ENCODE results near the gene IFI16. TPM values are rescaled to one million over a fixed set of nuclear protein-coding genes. Genes with fewer than 3 reads are reported as not detected.

Gene IFI16
- total RNA-seq, 1 experiment from 2014 or later: 2.9 TPM

DNA sequence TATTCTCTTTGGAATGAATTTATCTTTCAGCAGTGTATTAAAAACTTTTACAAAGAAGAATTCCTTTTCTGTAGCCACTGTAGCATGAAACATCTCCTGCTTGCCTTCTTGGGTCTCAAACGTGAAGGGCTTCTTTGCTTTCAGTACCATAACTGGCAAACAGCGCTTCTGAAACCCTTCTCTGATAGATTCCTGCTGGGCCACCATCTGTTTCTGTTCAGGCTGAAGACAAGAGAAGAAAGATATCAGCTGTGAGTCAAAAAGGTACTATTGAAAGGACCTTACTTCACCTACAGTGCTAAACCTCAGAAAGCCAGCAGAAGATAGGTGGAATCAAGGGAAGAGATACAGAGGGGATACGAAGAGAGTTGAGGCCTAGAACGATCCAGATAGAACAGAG is 56.4 kb downstream of the IFI16 start:
- H3K36me3 Mint-ChIP-seq (ENCODE audit: insufficient read depth in 1 of 3, low read depth in 3 of 3): peaks cover 0 to 5% (median 3%) of the 10 kb centered on the region in 3 experiments; a peak in 2 of 7 replicates
- no peaks in the 10 kb centered on the region for H3K9me3 Mint-ChIP-seq
- Histone ChIP-seq H3K23me2 (ENCODE audit: insufficient read length, low read depth, low read length, poor library complexity, severe bottlenecking) (no peaks in the 10 kb centered on the region), H3K9ac (ENCODE audit: extremely low read depth, insufficient read length, low read length) (no peak overlapping the region), H2AFZ (ENCODE audit: low read length) (no peak overlapping the region), H3K4ac (ENCODE audit: low read depth, low read length) (no peak overlapping the region), H3K79me2 (ENCODE audit: insufficient read depth, low read length) (no peaks in the 10 kb centered on the region), H2BK20ac (ENCODE audit: low read depth, low read length, poor library complexity, severe bottlenecking) (no peak overlapping the region), H3K56ac (ENCODE audit: insufficient read length, low read depth, low read length) (no peak overlapping the region), H4K20me1 (ENCODE audit: control insufficient read depth, insufficient read depth, insufficient read length) (no peaks in the 10 kb centered on the region), H4K91ac (ENCODE audit: insufficient read length, low read depth, low read length) (no peak overlapping the region), H2BK5ac (ENCODE audit: insufficient read length, low read length) (no peak overlapping the region), H4K5ac (ENCODE audit: insufficient read length, low read depth, low read length) (no peak overlapping the region), H3K18ac (ENCODE audit: insufficient read length, low read depth, low read length) (no peak overlapping the region), H4K8ac (replicated peaks; ENCODE audit: insufficient read length, low read depth, low read length) (no peak overlapping the region), H3K27me3 (ENCODE audit: insufficient read depth, low read length) (no peaks in the 10 kb centered on the region), H2AK5ac (ENCODE audit: insufficient read length, low read length) (no peak overlapping the region), H3K14ac (ENCODE audit: insufficient read depth, low read length) (no peak overlapping the region), H2BK15ac (ENCODE audit: low read depth, low read length) (no peak overlapping the region), H3K9me3 (ENCODE audit: control insufficient read depth, low read depth, low read length) (no peaks in the 10 kb centered on the region), H2BK120ac (ENCODE audit: low read depth, low read length, poor library complexity, severe bottlenecking) (no peak overlapping the region), H3T11ph (ENCODE audit: low read length) (no peak overlapping the region), H3K27ac (ENCODE audit: insufficient read length, low read depth, low read length) (no peak overlapping the region), H2BK12ac (ENCODE audit: insufficient read length, low read depth, low read length) (no peak overlapping the region), H3K79me1 (ENCODE audit: insufficient read depth, low read depth, low read length, poor library complexity, severe bottlenecking) (no peaks in the 10 kb centered on the region), H3K23ac (ENCODE audit: insufficient read length, low read depth, low read length) (no peak overlapping the region), H3K4me2 (ENCODE audit: insufficient read depth, insufficient read length, low read length) (no peak overlapping the region), H3K4me1 (ENCODE audit: insufficient read depth, low read length) (no peaks in the 10 kb centered on the region; the same call in 1 of the 2 replicates)
- no CpG with 5 or more reads among the region's 4 CpGs for WGBS (ENCODE audit: extremely low coverage, insufficient read length, low lambda C conversion rate)
- DNase-seq: no peak
- H3K4me3 Mint-ChIP-seq: no peak overlapping the region
- no peaks in the 10 kb centered on the region for H3K27me3 Mint-ChIP-seq (ENCODE audit: low read depth)
- TF ChIP-seq, protein P1, sequence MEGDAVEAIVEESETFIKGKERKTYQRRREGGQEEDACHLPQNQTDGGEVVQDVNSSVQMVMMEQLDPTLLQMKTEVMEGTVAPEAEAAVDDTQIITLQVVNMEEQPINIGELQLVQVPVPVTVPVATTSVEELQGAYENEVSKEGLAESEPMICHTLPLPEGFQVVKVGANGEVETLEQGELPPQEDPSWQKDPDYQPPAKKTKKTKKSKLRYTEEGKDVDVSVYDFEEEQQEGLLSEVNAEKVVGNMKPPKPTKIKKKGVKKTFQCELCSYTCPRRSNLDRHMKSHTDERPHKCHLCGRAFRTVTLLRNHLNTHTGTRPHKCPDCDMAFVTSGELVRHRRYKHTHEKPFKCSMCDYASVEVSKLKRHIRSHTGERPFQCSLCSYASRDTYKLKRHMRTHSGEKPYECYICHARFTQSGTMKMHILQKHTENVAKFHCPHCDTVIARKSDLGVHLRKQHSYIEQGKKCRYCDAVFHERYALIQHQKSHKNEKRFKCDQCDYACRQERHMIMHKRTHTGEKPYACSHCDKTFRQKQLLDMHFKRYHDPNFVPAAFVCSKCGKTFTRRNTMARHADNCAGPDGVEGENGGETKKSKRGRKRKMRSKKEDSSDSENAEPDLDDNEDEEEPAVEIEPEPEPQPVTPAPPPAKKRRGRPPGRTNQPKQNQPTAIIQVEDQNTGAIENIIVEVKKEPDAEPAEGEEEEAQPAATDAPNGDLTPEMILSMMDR (conservative IDR thresholded peaks at IDR 0.05): no peak
- no peak overlapping the region for H3K27ac Mint-ChIP-seq
- peaks cover 6 to 9% of the 10 kb centered on the region in 2 experiments; a peak in 3 of 4 replicates for H3K4me1 Mint-ChIP-seq
